Neural cell (in vitro differentiated cells): Measurements from ENCODE around the gene MKNK1. TPM values are rescaled to one million over a fixed set of nuclear protein-coding genes. Genes with fewer than 3 reads are reported as not detected.

Experiments used
- H2AFZ ChIP-seq: fragments of 200-600, 300-800 bp; sonication (generic), shearing (Covaris generic); 2 replicates; pipeline ENCODE4 v1.6.0; 2014; ENCODE audit warnings: low read depth, mild to moderate bottlenecking, antibody characterized with exemption, low read length, moderate library complexity
- H3F3A ChIP-seq: fragments of 200-600 bp; shearing (Covaris generic); 2 replicates; pipeline ENCODE4 v1.6.1; 2016; ENCODE audit warnings: mild to moderate bottlenecking, moderate library complexity, mixed read lengths, antibody characterized with exemption, low read length; ENCODE audit not compliant: insufficient read depth, poor library complexity, severe bottlenecking
- H3K27ac ChIP-seq: fragments of 200-600, 300-800 bp; sonication (generic), shearing (Covaris generic); 2 replicates; pipeline ENCODE4 v1.5.1; 2014; ENCODE audit warnings: mild to moderate bottlenecking, low read length, moderate library complexity
- H3K27me3 ChIP-seq: fragments of 300-800, 200-600 bp; sonication (generic), shearing (Covaris generic); 2 replicates; pipeline ENCODE4 v1.6.0; 2014; ENCODE audit warnings: mild to moderate bottlenecking, low read depth, low read length, moderate library complexity; ENCODE audit not compliant: insufficient read depth
- H3K36me3 ChIP-seq: fragments of 300-800, 200-600 bp; sonication (generic), shearing (Covaris generic); 2 replicates; pipeline ENCODE4 v1.5.1; 2014; ENCODE audit warnings: mild to moderate bottlenecking, antibody characterized with exemption, low read length, moderate library complexity; ENCODE audit not compliant: insufficient read depth
- H3K4me2 ChIP-seq: fragments of 300-800, 200-600 bp; sonication (generic), shearing (Covaris generic); 2 replicates; pipeline ENCODE4 v1.6.0; 2014; ENCODE audit warnings: mild to moderate bottlenecking, low read length
- H3K4me3 ChIP-seq: fragments of 300-800, 200-600 bp; sonication (generic), shearing (Covaris generic); 2 replicates; pipeline ENCODE4 v1.5.1; 2014; ENCODE audit warnings: mild to moderate bottlenecking, low read length, moderate library complexity
- H3K79me2 ChIP-seq: fragments of 200-600 bp; shearing (Covaris generic); replicated peaks from 2 replicates; pipeline ENCODE4 v1.6.0; 2014; ENCODE audit warnings: mild to moderate bottlenecking, low read length, moderate library complexity; ENCODE audit not compliant: insufficient read depth
- H3K9ac ChIP-seq: fragments of 300-800, 200-600 bp; sonication (generic), shearing (Covaris generic); 2 replicates; pipeline ENCODE4 v1.6.1; 2016; ENCODE audit warnings: mild to moderate bottlenecking, low read length, mixed read lengths
- H3K9me2 ChIP-seq: fragments of 200-600 bp; shearing (Covaris generic); 2 replicates; pipeline ENCODE4 v1.6.1; 2016; ENCODE audit warnings: mild to moderate bottlenecking, low read length, mixed read lengths; ENCODE audit not compliant: insufficient read depth
- H3K9me3 ChIP-seq: fragments of 200-600, 300-800 bp; sonication (generic), shearing (Covaris generic); 2 replicates; pipeline ENCODE4 v1.6.1; 2016; ENCODE audit warnings: mild to moderate bottlenecking, mixed run types, low read length, moderate library complexity, mixed read lengths
- H4K20me1 ChIP-seq: fragments of 200-600 bp; shearing (Covaris generic); 2 replicates; pipeline ENCODE4 v1.6.1; 2016; ENCODE audit warnings: mild to moderate bottlenecking, mixed run types; ENCODE audit not compliant: insufficient read depth
- EP300 ChIP-seq: fragments of 450-650 bp; conservative IDR thresholded peaks from 2 replicates; pipeline ENCODE4 v1.6.1; 2014; ENCODE audit warnings: antibody characterized with exemption, mild to moderate bottlenecking, moderate library complexity; ENCODE audit not compliant: poor library complexity, severe bottlenecking
- EZH2 ChIP-seq: fragments of 200-600, 300-800 bp; shearing (Covaris generic), sonication (generic); IDR thresholded peaks from 2 replicates; pipeline ENCODE4 v1.6.1; 2014; ENCODE audit warnings: antibody characterized with exemption, low read length, borderline replicate concordance, mild to moderate bottlenecking; ENCODE audit not compliant: insufficient read depth, poor library complexity, severe bottlenecking
- MXI1 ChIP-seq: fragments of 450-650 bp; conservative IDR thresholded peaks from 2 replicates; pipeline ENCODE4 v1.6.1; 2014; ENCODE audit warnings: antibody characterized with exemption, mild to moderate bottlenecking; ENCODE audit not compliant: poor library complexity, severe bottlenecking
- POLR2AphosphoS5 ChIP-seq: IDR thresholded peaks from 2 replicates; pipeline ENCODE4 v1.6.1; 2012
- RAD21 ChIP-seq: fragments of 450-650 bp; conservative IDR thresholded peaks from 2 replicates; pipeline ENCODE4 v1.6.1; 2014; ENCODE audit warnings: antibody characterized with exemption, mild to moderate bottlenecking, moderate library complexity
- SMC3 ChIP-seq: fragments of 450-650 bp; conservative IDR thresholded peaks from 2 replicates; pipeline ENCODE4 v1.6.1; 2014; ENCODE audit warnings: antibody characterized with exemption, mild to moderate bottlenecking, moderate library complexity; ENCODE audit not compliant: poor library complexity
- TAF1 ChIP-seq: IDR thresholded peaks from 2 replicates; pipeline ENCODE4 v1.6.1; 2012; ENCODE audit warnings: low read depth
- polyA plus RNA-seq: library from polyadenylated mRNA; depleted of rRNA; stranded (reverse); fragments of >200 nt; gene quantifications from 2 replicates; pipeline ENCODE4 v1.2.3, GENCODE V29; 2014
- TF ChIP-seq, protein P1 (sequence below): IDR thresholded peaks from 2 replicates; pipeline ENCODE4 v1.6.1; 2012; ENCODE audit warnings: borderline replicate concordance
- TF ChIP-seq, protein P2 (sequence below): fragments of 450-650 bp; IDR thresholded peaks from 2 replicates; pipeline ENCODE4 v1.5.1; 2014; ENCODE audit warnings: antibody characterized with exemption, mild to moderate bottlenecking, moderate library complexity; ENCODE audit not compliant: poor library complexity, severe bottlenecking

Gene MKNK1
- polyA plus RNA-seq, 1 donor from 2014 or later, result 9.6 TPM

DNA sequence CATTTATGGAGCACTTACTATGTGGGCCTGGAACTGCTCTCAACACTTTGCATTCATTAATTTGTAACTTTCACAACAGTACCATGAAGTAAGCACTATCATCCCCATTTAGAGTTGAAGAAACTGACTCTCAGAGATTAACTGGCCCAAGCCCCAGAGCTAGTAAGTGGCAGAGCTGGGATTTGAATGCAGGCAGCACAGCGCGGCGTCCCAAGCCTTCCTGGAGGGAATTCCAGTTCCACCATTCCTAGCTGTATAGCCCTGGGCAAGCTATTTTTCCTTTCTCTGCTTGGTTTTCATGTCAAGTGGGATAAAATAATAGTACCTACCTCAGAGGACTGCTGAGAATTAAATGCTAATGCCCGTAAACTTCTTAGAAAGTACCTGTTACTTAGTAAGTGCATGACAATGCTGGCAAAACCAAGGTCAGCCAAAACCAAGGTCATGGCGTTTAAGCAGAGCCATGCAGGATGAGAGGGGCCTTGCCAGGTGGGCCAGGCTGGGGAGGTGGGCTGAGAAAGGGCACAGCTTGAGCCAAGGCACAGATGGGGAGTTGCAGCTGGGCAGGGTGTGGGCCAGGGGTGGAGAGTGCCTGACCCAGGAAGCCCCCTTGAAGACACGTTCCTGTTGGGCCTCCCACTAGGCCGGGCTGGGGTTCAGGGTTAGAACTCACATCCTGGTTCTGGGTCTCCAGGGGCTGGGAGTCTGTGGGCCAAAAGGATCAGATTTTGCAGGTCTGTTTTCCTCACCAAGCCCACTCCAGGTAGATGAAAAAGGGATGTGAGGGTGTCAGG is 48.0 kb downstream of the MKNK1 start (continued):
- TF ChIP-seq, protein P1, sequence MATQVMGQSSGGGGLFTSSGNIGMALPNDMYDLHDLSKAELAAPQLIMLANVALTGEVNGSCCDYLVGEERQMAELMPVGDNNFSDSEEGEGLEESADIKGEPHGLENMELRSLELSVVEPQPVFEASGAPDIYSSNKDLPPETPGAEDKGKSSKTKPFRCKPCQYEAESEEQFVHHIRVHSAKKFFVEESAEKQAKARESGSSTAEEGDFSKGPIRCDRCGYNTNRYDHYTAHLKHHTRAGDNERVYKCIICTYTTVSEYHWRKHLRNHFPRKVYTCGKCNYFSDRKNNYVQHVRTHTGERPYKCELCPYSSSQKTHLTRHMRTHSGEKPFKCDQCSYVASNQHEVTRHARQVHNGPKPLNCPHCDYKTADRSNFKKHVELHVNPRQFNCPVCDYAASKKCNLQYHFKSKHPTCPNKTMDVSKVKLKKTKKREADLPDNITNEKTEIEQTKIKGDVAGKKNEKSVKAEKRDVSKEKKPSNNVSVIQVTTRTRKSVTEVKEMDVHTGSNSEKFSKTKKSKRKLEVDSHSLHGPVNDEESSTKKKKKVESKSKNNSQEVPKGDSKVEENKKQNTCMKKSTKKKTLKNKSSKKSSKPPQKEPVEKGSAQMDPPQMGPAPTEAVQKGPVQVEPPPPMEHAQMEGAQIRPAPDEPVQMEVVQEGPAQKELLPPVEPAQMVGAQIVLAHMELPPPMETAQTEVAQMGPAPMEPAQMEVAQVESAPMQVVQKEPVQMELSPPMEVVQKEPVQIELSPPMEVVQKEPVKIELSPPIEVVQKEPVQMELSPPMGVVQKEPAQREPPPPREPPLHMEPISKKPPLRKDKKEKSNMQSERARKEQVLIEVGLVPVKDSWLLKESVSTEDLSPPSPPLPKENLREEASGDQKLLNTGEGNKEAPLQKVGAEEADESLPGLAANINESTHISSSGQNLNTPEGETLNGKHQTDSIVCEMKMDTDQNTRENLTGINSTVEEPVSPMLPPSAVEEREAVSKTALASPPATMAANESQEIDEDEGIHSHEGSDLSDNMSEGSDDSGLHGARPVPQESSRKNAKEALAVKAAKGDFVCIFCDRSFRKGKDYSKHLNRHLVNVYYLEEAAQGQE, result no peak
- no peak for TF ChIP-seq MXI1

DNA sequence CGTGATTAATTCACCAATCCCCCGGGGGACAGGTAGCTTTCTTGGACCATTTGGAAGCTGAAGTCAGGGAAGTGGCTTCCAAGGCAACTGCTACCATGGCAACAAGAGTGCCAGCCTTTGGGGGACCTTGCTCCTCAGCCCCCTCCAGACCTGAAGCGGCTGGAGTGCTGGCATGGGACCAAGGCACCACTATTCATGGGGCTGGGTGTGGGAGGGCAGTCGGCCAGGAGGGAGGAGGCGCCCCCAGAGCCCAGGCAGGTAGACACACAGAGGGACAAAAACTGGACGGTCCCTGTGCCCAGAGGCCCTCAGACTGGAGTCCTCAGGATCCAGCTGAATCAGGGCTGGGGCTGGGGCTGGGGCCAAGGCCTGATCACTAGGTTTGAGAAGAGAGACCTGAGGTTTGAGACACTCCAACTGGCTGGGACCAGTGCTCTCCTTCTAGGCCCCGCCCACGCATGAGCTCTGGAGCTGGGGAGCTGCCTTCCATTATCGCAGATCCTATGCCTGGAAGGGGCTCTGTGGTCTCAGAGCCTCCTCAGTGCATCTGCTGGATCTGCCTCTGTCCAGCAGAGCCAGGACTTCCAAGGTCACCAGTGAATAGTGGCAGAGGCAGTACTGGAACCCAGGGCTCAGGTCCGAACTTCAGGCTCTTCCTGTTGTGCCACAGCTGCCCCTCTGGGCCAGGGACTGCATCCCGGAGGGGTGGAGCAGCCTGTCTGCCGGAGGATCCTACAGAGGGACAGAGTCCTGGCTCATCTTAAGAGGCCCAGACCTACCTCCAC is 49.3 kb downstream of the MKNK1 start:
- Histone ChIP-seq H4K20me1 (no peaks in the 10 kb centered on the region), H3F3A (no peaks in the 10 kb centered on the region), H3K79me2 (no peaks in the 10 kb centered on the region), H3K9me3 (no peaks in the 10 kb centered on the region), H3K4me3 (peak overlapping the region; percentile 46), H3K9me2 (no peaks in the 10 kb centered on the region), H3K27me3 (no peaks in the 10 kb centered on the region), H3K27ac (no peak overlapping the region), H3K36me3 (no peaks in the 10 kb centered on the region), H2AFZ (no peak overlapping the region), H3K4me2 (peak overlapping the region; percentile 22), H3K9ac (no peak overlapping the region)
- TF ChIP-seq EP300 (peak; percentile 39), TAF1 (no peak)
- TF ChIP-seq, protein P1, result peak; percentile 69

DNA sequence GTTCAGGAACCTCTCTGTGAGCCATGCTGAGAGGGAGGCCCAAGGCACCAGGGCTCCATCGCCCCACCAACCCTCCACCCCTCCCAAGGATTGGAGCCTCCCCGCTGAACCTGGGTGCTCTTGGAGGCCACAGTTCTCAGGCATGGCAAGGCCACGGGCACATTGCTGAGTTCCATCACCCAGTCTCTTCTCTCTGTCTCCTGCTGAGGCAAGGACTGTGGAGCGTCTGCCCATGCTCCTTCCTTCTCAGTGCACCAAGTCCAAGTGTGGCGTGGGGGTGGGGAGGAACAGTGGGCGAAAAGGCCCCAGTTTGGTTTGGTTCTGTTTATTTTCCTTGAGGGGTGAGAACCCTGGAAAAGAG is 49.9 kb downstream of the MKNK1 start:
- H3K79me2 ChIP-seq, result no peaks in the 10 kb centered on the region
- no peaks in the 10 kb centered on the region for H3F3A ChIP-seq
- TF ChIP-seq SMC3 (no peak), EP300 (no peak), MXI1 (no peak), POLR2AphosphoS5 (no peak), EZH2 (no peak), RAD21 (no peak), TAF1 (no peak)
- TF ChIP-seq, protein P1, result no peak
- TF ChIP-seq, protein P2, sequence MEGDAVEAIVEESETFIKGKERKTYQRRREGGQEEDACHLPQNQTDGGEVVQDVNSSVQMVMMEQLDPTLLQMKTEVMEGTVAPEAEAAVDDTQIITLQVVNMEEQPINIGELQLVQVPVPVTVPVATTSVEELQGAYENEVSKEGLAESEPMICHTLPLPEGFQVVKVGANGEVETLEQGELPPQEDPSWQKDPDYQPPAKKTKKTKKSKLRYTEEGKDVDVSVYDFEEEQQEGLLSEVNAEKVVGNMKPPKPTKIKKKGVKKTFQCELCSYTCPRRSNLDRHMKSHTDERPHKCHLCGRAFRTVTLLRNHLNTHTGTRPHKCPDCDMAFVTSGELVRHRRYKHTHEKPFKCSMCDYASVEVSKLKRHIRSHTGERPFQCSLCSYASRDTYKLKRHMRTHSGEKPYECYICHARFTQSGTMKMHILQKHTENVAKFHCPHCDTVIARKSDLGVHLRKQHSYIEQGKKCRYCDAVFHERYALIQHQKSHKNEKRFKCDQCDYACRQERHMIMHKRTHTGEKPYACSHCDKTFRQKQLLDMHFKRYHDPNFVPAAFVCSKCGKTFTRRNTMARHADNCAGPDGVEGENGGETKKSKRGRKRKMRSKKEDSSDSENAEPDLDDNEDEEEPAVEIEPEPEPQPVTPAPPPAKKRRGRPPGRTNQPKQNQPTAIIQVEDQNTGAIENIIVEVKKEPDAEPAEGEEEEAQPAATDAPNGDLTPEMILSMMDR, result no peak
- no peaks in the 10 kb centered on the region for H3K9me2 ChIP-seq
- H3K36me3 ChIP-seq, result no peaks in the 10 kb centered on the region
- no peaks in the 10 kb centered on the region for H4K20me1 ChIP-seq
- H3K9me3 ChIP-seq, result no peaks in the 10 kb centered on the region
- no peak overlapping the region for H2AFZ ChIP-seq
- H3K4me3 ChIP-seq, result peak overlapping the region; percentile 46
- H3K9ac ChIP-seq, result no peak overlapping the region
- H3K27ac ChIP-seq, result peak overlapping the region; percentile 49
- no peaks in the 10 kb centered on the region for H3K27me3 ChIP-seq
- peak overlapping the region; percentile 22 for H3K4me2 ChIP-seq
